Effector CD8-positive, alpha-beta T cell (primary cell): ENCODE measurements around the gene GPX4.
A peak's percentile ranks its signal among the peaks of the same experiment; 100 is the strongest.

Experiments used
- DNase-seq: peaks from one replicate; lab custom pipeline; 2025; lab: John Stamatoyannopoulos, UW

Gene GPX4

GRCh38 chr19:1068009-1069001, 35.5 kb upstream of the GPX4 start:
- peak; percentile 61 for DNase-seq

- peak; percentile 47 for DNase-seq
These were observed 34.6 kb upstream of the GPX4 start for GRCh38 chr19:1069009-1069779.

- no peak for DNase-seq
These were observed 33.2 kb upstream of the GPX4 start for GRCh38 chr19:1070576-1070930.

- DNase-seq = no peak
These were observed 32.6 kb upstream of the GPX4 start for GRCh38 chr19:1070931-1071791.

GRCh38 chr19:1072371-1073015, 31.3 kb upstream of the GPX4 start:
- DNase-seq = no peak

- no peak for DNase-seq
These were observed 30.5 kb upstream of the GPX4 start for GRCh38 chr19:1073063-1073955.

GRCh38 chr19:1073956-1074517, 29.8 kb upstream of the GPX4 start:
- DNase-seq = no peak

- peak; percentile 94 for DNase-seq
These were observed 29.1 kb upstream of the GPX4 start for GRCh38 chr19:1074544-1075283.

- DNase-seq = no peak
These were observed 27.8 kb upstream of the GPX4 start for GRCh38 chr19:1076046-1076386.

- DNase-seq = peak; percentile 82
These were observed 26.8 kb upstream of the GPX4 start for GRCh38 chr19:1076951-1077350.

- peak; percentile 25 for DNase-seq
These were observed 24.2 kb upstream of the GPX4 start for GRCh38 chr19:1079566-1080111.

GRCh38 chr19:1080360-1081161, 23.2 kb upstream of the GPX4 start:
- no peak for DNase-seq

- DNase-seq = no peak
These were observed 22.3 kb upstream of the GPX4 start for GRCh38 chr19:1081301-1082164.

GRCh38 chr19:1082165-1082927, 21.4 kb upstream of the GPX4 start:
- peak; percentile 79 for DNase-seq

GRCh38 chr19:1082928-1083816, 20.6 kb upstream of the GPX4 start:
- no peak for DNase-seq
